Measurements from ENCODE around the gene IFNLR1.

- TF ChIP-seq CTCF (IDR thresholded peaks at IDR 0.05) (no peak), POLR2A (IDR thresholded peaks at IDR 0.05) (no peak)
Measured at GRCh38 chr1:24117132-24117531, 70.0 kb downstream of the IFNLR1 start.

Measured in esophagus squamous epithelium (tissue), 4 donors.